Muscle of leg (tissue), 11 donors: ENCODE results near the gene BRD9. TPM values are rescaled to one million over a fixed set of nuclear protein-coding genes. Genes with fewer than 3 reads are reported as not detected.
"Not testable (repeated sequence)": the region's sequence is repeated elsewhere in the genome, so short reads cannot be mapped to it uniquely, and the experiment has no call there.

Source experiments
- DNase-seq: peaks from one replicate; pipeline ENCODE4 v3.0.0; 2013
- H3K27ac ChIP-seq: one replicate; pipeline ENCODE4 v1.5.1; 2013; ENCODE audit warnings: mild to moderate bottlenecking, low read length, control low read depth
- H3K27me3 ChIP-seq: one replicate; pipeline ENCODE4 v1.6.1; 2013; ENCODE audit warnings: low read length; ENCODE audit not compliant: control insufficient read depth, insufficient read depth
- H3K36me3 ChIP-seq: one replicate; pipeline ENCODE4 v1.6.1; 2013; ENCODE audit warnings: low read length; ENCODE audit not compliant: control insufficient read depth, insufficient read depth
- H3K4me1 ChIP-seq: one replicate; pipeline ENCODE4 v1.6.1; 2013; ENCODE audit warnings: low read length; ENCODE audit not compliant: control insufficient read depth, insufficient read depth
- H3K4me3 ChIP-seq: one replicate; pipeline ENCODE4 v1.5.1; 2013; ENCODE audit warnings: low read length, control low read depth
- H3K9me3 ChIP-seq: replicated peaks from 2 replicates; pipeline ENCODE4 v1.6.1; 2013; ENCODE audit warnings: low read depth, low read length; ENCODE audit not compliant: control insufficient read depth
- WGBS: methylation state at CpG from one replicate; pipeline ENCODE4 v1.1.5; 2013; ENCODE audit warnings: missing lambda C conversion rate; ENCODE audit not compliant: insufficient coverage; 5-methylcytosine and 5-hydroxymethylcytosine counted together
- polyA plus RNA-seq, 8 donors: library from polyadenylated mRNA; unstranded; fragments of 120-200 nt; gene quantifications; one replicate each; pipeline versions ENCODE4 v1.2.1 to v1.2.3, GENCODE V29; 2013; ENCODE audit warnings: inconsistent platforms in 1 of 8, low replicate concordance in 1 of 8; ENCODE audit not compliant: insufficient read length in 8 of 8, insufficient read depth in 1 of 8
- total RNA-seq: library from RNA; stranded (reverse); fragments of 120-200 nt; gene quantifications from one replicate; pipeline ENCODE4 v1.2.4, GENCODE V29; 2013

BRD9 gene
- total and polyA plus RNA-seq, 9 donors: 26.4 to 33.5 (median 29.7) TPM

DNA sequence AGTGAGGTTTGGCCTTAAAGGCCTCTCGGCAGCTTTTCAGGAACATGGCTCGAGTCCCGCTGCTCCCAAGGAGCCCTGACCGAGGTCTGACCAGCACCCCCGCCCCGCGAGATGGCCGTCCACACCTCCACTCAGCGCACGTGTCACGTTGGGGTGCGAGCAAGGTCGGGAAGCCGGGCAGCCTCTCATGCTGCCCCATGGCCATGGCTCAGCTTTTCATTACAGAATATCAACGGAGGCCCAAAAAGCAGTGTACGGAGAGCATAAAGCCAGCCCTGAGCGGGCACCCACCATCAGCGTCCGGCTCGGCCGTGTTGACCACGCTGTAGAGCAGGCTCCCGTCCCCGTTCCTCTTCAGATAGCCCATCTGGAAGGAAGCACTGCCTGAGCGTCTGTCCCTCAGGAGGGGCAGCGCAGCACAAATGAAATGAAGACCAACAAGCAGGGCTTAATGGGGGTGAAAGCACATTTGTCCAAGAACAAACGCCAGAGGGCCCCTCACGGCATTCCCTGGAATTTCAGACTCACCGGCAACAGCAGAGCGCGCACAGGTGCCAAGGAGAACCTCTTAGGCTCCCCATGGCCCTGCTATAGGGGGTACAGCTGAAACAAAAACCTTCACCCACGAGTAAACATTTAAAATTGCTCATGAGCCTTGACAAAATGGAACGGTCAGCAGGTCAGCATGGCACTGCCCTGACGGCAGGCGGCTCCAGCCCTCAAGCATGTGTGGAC is 11.6 kb downstream of the BRD9 start:
- H3K9me3 ChIP-seq: no peaks in the 10 kb centered on the region
- no peak overlapping the region for H3K27ac ChIP-seq
- peaks cover 75% of the 10 kb centered on the region for H3K36me3 ChIP-seq
- no peak overlapping the region for H3K4me3 ChIP-seq
- no peaks in the 10 kb centered on the region for H3K27me3 ChIP-seq
- H3K4me1 ChIP-seq: no peaks in the 10 kb centered on the region
- WGBS: 91% methylated on average over 33 of the region's 35 CpGs
- no peak for DNase-seq

DNA sequence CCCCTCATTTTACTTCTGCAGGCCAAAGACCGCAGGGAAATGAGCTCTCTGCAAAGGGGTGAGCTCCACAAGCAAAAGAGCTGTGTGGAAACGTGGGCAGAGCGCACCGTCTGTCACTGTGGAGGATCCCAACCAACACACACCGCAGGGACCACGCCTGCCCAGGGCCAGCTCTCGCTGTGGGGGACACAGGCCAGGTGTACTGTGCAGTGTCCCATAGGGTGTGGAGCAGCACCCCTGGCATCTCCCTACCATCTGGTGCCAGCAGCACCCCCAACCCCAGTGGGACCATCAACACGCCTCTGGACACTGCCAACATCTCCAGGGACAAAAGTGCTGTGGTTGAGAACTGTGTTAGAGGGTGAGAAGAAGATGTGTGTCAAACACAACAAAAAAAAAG is 13.9 kb downstream of the BRD9 start:
- not testable (repeated sequence) for DNase-seq, H3K9me3 ChIP-seq, H3K4me1 ChIP-seq, H3K27me3 ChIP-seq, H3K27ac ChIP-seq, H3K4me3 ChIP-seq
- WGBS: no CpG with 5 or more reads among the region's 8 CpGs
- peaks cover 68% of the 10 kb centered on the region for H3K36me3 ChIP-seq

DNA sequence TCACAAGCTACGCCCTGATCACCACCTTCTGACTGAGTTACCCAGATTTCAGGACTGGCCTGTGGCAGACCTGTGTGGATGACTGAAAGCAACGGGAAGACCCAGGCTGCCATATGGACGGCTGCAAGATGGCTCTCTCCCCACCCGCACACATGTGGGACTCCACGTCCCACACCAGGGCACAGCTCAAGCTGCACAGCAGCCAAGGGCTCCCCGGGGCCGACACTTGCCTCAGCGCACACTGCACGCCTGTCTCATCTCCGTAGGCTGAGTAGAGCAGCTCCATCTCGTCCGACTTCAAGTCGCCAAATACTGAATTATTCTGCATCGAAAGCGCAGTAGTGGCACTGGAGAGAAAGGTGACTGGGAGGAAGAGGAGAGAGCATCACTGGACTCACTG is 14.5 kb downstream of the BRD9 start:
- Histone ChIP-seq H3K4me3 (no peak overlapping the region), H3K27me3 (no peaks in the 10 kb centered on the region), H3K9me3 (no peaks in the 10 kb centered on the region), H3K36me3 (peaks cover 68% of the 10 kb centered on the region), H3K4me1 (no peaks in the 10 kb centered on the region), H3K27ac (no peak overlapping the region)
- WGBS: 92% methylated on average over 15 of the region's 15 CpGs
- DNase-seq: no peak

DNA sequence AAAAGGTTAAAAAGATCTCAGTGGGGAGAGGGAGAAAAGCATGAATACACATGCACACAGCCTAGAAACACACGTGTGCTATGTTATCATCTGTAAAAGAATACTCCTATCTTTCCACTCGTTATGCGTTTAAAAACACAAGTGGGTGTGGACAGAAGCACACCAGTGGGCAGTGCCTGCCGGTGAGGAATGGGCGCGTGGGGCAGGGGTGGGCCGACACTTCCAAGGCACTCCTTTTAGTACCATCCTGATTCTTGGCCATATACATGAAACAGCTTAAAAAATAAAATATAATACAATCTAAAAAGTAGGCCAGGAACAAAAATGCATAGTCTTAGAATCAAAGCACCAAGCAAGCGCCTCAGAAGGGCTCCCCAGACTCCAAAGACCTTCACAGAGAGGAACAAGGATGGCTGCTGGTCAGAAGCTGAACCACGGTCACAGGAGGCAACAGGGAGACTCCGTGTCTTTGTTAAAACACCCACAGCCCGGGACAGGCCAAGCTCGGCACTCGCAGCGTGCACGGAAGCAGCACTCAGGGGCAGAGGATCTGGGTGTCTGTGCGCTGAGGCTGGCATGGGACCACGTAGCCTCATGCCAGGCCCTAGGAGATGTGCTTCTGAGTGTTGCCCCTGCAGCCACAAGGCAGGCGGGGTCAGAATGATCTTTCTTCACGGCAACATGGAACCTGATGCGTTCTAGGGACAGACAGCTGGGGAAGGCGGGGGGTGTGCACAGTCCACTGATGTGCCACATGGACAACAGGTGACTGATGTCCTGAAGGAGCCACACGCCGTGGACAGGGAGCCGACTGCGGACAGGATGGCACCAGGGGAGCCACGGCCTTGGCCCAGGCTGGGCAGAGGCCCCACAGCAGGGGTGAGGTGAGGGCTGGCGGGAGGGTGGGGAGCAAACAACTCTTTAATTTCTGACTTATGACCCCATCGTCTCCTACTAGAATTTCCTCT is 15.9 kb downstream of the BRD9 start:
- Histone ChIP-seq H3K27ac (no peak overlapping the region), H3K9me3 (no peaks in the 10 kb centered on the region), H3K4me1 (no peaks in the 10 kb centered on the region), H3K36me3 (peaks cover 66% of the 10 kb centered on the region), H3K27me3 (no peaks in the 10 kb centered on the region), H3K4me3 (no peak overlapping the region)
- WGBS: 89% methylated on average over 22 of the region's 28 CpGs
- DNase-seq: no peak

DNA sequence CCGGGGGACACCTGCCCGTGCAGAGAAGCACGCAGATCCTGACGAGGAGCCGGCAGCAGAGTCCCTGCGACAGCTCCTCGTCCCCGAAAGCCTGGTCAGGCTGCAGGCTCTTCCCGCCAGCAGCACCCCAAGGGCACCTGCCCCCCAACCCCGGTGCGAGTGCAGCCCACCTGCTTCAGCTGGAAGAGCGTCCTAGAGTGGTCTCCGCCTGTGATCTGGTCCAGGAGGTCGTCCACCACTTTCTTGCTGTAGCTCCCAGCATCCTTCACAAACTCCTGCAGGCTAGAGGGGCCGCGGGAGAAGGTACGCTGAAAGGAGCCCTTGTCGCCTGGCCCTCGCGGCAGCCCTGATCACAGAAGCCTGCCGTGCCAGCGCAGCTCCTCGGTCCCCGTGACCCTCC is 16.7 kb downstream of the BRD9 start:
- Histone ChIP-seq H3K4me3 (no peak overlapping the region), H3K36me3 (peaks cover 67% of the 10 kb centered on the region), H3K27ac (no peak overlapping the region), H3K9me3 (no peaks in the 10 kb centered on the region), H3K27me3 (no peaks in the 10 kb centered on the region), H3K4me1 (no peaks in the 10 kb centered on the region)
- no peak for DNase-seq
- WGBS: 90% methylated on average over 24 of the region's 24 CpGs

DNA sequence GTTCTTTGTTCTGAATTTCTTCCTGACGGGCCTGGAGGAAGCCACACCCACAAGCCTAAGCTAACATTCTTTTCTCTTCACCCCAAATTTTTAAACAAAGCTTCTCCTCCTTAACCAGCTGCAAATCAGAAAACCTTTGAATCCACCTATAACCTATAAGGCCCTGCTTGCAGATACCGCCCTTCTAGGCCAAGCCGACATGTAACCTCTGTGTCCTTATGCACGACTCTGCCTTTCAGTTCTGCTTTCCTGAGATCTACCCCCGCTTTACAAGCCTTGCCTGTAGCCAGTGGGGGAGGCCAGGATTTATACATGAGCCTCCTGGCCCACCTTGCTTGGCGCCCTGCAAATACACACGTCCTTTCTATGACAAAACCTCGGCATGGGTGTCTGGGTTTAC is 19.3 kb downstream of the BRD9 start:
- no peak overlapping the region for H3K4me3 ChIP-seq
- H3K27ac ChIP-seq: no peak overlapping the region
- no peaks in the 10 kb centered on the region for H3K9me3 ChIP-seq
- peaks cover 88% of the 10 kb centered on the region for H3K36me3 ChIP-seq
- no peaks in the 10 kb centered on the region for H3K27me3 ChIP-seq
- DNase-seq: no peak
- H3K4me1 ChIP-seq: no peaks in the 10 kb centered on the region
- WGBS: 79% methylated on average over 8 of the region's 8 CpGs

DNA sequence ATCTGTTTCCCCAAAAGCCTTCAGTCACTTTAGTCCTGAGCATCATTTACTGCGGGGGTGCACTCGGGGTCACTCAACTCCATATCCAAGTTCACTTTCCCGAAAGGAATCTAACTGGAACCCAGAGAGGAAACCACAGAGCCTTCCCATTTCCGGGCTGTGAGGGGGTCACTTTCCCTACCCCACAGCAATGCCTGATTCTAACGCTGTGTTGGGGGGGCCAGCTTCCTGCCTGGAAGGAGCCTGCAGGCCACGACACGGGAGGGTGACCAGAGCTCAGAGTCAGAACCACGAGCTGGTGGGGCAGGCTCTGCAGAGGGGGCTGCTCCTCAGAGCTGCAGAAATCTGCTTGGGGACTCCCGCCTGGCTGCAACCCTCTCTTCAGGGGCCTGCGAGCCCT is 20.3 kb downstream of the BRD9 start:
- H3K36me3 ChIP-seq: peaks cover 88% of the 10 kb centered on the region
- H3K27me3 ChIP-seq: no peaks in the 10 kb centered on the region
- H3K4me1 ChIP-seq: no peaks in the 10 kb centered on the region
- no peak overlapping the region for H3K27ac ChIP-seq
- 77% methylated on average over 10 of the region's 10 CpGs for WGBS
- H3K4me3 ChIP-seq: no peak overlapping the region
- H3K9me3 ChIP-seq: no peaks in the 10 kb centered on the region
- DNase-seq: no peak

DNA sequence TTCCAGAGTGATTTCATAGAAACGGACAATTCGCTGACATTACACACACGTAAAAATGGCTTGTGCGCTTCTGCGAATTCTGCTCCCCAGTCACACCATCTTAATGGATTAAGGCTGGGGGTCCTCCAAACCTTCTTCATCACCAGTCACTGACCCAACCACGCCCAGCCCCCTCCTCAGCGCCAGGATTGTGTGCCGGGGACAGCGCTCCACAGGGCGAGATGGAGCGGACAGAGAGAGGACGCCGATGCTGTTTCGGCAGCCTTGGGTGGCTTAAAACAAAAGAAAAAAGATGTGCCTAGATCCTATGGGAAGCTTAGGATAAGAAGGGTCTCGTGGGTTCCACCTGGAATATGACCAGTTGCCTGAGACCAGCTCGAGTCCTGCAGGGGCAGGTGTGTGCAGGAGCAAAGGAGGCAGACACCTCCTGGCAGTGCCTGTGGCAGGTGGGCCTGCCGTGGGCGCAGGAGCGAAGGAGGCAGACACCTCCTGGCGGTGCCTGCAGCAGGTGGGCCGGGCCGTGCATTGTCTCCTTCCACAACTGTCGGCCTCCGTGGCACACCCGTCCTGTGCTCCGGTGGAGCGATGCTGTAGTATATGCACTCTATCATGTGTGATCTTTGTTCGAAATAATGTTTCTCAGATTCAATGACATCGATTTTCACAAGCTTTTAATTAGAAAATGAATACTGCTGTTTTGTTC is 20.9 kb downstream of the BRD9 start:
- Histone ChIP-seq H3K27ac (no peak overlapping the region), H3K27me3 (no peaks in the 10 kb centered on the region), H3K4me3 (no peak overlapping the region), H3K36me3 (peaks cover 90% of the 10 kb centered on the region), H3K4me1 (no peaks in the 10 kb centered on the region), H3K9me3 (no peaks in the 10 kb centered on the region)
- no peak for DNase-seq
- 92% methylated on average over 28 of the region's 29 CpGs for WGBS

DNA sequence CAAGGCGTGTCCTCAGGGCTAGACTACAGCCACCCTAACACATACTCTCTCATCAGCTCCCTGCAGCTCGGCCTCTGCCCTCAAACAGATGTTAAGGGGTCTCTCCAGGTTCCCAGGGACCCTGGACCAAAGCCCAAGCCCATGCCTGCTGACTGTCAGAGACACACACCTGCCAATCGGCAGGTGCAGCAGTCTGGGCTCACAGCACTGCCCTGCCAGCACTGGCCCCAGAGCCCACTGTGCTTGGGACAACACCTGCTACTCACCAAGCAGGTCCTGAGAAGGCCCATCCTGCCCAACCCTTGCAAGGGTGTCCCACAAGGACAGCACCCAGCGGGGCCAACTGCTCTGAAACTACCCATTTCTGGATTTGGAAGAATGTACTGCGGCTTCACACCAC is 21.6 kb downstream of the BRD9 start:
- 89% methylated on average over 5 of the region's 5 CpGs for WGBS
- Histone ChIP-seq H3K36me3 (peaks cover 92% of the 10 kb centered on the region), H3K4me3 (no peak overlapping the region), H3K27me3 (no peaks in the 10 kb centered on the region), H3K4me1 (no peaks in the 10 kb centered on the region), H3K27ac (no peak overlapping the region), H3K9me3 (no peaks in the 10 kb centered on the region)
- DNase-seq: no peak
